ENCODE measurements around the gene SMARCA2.

SMARCA2 gene

DNA sequence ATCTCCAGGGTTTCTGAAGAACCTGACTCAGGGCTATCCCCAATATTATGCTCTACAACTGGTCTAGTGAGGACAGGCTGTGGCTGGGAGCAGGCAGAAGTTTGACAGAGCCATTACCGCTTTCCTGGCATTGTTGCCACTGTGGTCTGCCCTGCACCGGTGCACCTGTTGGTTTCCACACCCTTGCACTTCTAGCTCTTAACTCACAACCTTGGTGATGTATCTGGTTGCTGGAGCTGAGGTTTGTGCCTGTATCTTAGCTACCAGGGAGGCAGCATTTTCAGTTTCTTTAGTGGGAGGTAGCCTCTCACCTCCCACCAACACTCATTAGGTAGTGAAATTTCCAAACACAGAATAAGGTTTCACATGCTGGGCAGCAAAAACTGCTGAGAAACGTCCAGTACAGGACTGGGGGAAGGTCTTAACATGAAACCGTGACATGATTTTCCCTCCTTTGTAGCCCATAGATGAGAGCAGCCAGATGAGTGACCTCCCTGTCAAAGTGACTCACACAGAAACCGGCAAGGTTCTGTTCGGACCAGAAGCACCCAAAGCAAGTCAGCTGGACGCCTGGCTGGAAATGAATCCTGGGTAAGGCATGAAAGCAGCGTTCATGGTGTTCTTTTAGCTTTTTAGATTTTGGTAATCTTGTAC, 57.7 kb downstream of the SMARCA2 start:
- TF ChIP-seq, protein P1, sequence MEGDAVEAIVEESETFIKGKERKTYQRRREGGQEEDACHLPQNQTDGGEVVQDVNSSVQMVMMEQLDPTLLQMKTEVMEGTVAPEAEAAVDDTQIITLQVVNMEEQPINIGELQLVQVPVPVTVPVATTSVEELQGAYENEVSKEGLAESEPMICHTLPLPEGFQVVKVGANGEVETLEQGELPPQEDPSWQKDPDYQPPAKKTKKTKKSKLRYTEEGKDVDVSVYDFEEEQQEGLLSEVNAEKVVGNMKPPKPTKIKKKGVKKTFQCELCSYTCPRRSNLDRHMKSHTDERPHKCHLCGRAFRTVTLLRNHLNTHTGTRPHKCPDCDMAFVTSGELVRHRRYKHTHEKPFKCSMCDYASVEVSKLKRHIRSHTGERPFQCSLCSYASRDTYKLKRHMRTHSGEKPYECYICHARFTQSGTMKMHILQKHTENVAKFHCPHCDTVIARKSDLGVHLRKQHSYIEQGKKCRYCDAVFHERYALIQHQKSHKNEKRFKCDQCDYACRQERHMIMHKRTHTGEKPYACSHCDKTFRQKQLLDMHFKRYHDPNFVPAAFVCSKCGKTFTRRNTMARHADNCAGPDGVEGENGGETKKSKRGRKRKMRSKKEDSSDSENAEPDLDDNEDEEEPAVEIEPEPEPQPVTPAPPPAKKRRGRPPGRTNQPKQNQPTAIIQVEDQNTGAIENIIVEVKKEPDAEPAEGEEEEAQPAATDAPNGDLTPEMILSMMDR (IDR thresholded peaks at IDR 0.05; ENCODE audit: insufficient read depth, low read length, poor library complexity, severe bottlenecking): no peak
- H3K36me3 ChIP-seq (ENCODE audit: control insufficient read depth, insufficient read depth, low read length): peaks cover 31% of the 10 kb centered on the region
- H3K27me3 ChIP-seq (replicated peaks; ENCODE audit: control insufficient read depth, insufficient read depth, low read length): no peaks in the 10 kb centered on the region
- H3K4me3 ChIP-seq (replicated peaks; ENCODE audit: low read depth, low read length): no peak overlapping the region
- DNase-seq (ENCODE audit: extremely low read depth, insufficient read length): no peak

GRCh38 chr9:2082772-2083171, 67.6 kb downstream of the SMARCA2 start:
- no peak for DNase-seq (ENCODE audit: extremely low read depth, insufficient read length)
- TF ChIP-seq, protein P1 (IDR thresholded peaks at IDR 0.05; ENCODE audit: insufficient read depth, low read length, poor library complexity, severe bottlenecking): no peak
- Histone ChIP-seq H3K4me3 (replicated peaks; ENCODE audit: low read depth, low read length) (no peak overlapping the region), H3K27me3 (replicated peaks; ENCODE audit: control insufficient read depth, insufficient read depth, low read length) (no peaks in the 10 kb centered on the region), H3K36me3 (ENCODE audit: control insufficient read depth, insufficient read depth, low read length) (peaks cover 20% of the 10 kb centered on the region)

GRCh38 chr9:2083479-2083878, 68.3 kb downstream of the SMARCA2 start:
- Histone ChIP-seq H3K36me3 (ENCODE audit: control insufficient read depth, insufficient read depth, low read length) (peaks cover 21% of the 10 kb centered on the region), H3K4me3 (replicated peaks; ENCODE audit: low read depth, low read length) (no peak overlapping the region), H3K27me3 (replicated peaks; ENCODE audit: control insufficient read depth, insufficient read depth, low read length) (no peaks in the 10 kb centered on the region)
- DNase-seq (ENCODE audit: extremely low read depth, insufficient read length): no peak
- TF ChIP-seq, protein P1 (IDR thresholded peaks at IDR 0.05; ENCODE audit: insufficient read depth, low read length, poor library complexity, severe bottlenecking): no peak

DNA sequence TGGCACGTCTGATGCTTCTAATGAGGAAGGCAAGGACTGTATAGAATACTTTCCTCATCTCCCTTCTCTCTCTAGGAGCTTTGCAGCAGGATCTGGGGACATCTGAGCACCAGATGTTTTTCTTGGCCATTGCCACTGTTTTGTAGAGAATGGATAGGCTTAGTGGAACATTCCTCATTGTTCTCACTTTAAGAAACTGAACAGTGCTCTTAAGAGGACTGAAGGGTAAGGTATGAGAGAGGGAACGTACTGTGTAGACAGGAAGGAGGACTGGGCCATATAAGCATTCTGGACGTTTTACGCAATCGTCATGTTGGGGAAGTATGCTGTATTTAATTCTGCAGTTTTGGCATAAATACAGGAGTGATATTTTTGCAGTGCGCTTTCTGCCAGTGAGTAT, 70.6 kb downstream of the SMARCA2 start:
- H3K27me3 ChIP-seq (replicated peaks; ENCODE audit: control insufficient read depth, insufficient read depth, low read length): no peaks in the 10 kb centered on the region

DNA sequence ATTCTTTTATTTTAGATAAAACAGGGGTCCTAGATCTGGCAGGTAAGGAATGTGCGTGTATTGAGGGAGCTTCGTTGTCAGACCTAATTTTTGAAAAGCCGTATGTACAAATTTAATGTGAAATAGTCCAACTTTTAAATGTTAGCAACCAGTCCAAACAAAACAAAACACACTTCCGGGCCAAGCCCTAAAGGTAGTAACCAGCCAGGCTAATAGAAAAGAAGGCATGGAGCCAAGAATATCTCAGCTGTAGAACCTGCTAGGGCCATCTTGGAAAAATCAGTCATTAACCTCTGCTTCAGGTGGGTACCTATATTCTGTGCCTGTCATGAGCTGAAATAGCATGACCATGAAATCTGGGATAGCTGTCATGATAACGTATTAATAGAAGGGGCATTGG, 71.0 kb downstream of the SMARCA2 start:
- H3K36me3 ChIP-seq (ENCODE audit: control insufficient read depth, insufficient read depth, low read length): peaks cover 21% of the 10 kb centered on the region
- DNase-seq (ENCODE audit: extremely low read depth, insufficient read length): no peak
- no peak overlapping the region for H3K4me3 ChIP-seq (replicated peaks; ENCODE audit: low read depth, low read length)
- TF ChIP-seq, protein P1 (IDR thresholded peaks at IDR 0.05; ENCODE audit: insufficient read depth, low read length, poor library complexity, severe bottlenecking): no peak
- no peaks in the 10 kb centered on the region for H3K27me3 ChIP-seq (replicated peaks; ENCODE audit: control insufficient read depth, insufficient read depth, low read length)

More for the DNA sequence above, 70.6 kb downstream of the SMARCA2 start:
- peaks cover 21% of the 10 kb centered on the region for H3K36me3 ChIP-seq (ENCODE audit: control insufficient read depth, insufficient read depth, low read length)
- H3K4me3 ChIP-seq (replicated peaks; ENCODE audit: low read depth, low read length): no peak overlapping the region
- TF ChIP-seq, protein P1 (IDR thresholded peaks at IDR 0.05; ENCODE audit: insufficient read depth, low read length, poor library complexity, severe bottlenecking): no peak
- no peak for DNase-seq (ENCODE audit: extremely low read depth, insufficient read length)

- TF ChIP-seq, protein P1 (IDR thresholded peaks at IDR 0.05; ENCODE audit: insufficient read depth, low read length, poor library complexity, severe bottlenecking): no peak
These were observed 71.8 kb downstream of the SMARCA2 start for GRCh38 chr9:2086971-2087370.

More at GRCh38 chr9:2086971-2087370, 71.8 kb downstream of the SMARCA2 start:
- peak; percentile 6 for DNase-seq (ENCODE audit: extremely low read depth, insufficient read length)
- Histone ChIP-seq H3K36me3 (ENCODE audit: control insufficient read depth, insufficient read depth, low read length) (peaks cover 18% of the 10 kb centered on the region), H3K4me3 (replicated peaks; ENCODE audit: low read depth, low read length) (no peak overlapping the region), H3K27me3 (replicated peaks; ENCODE audit: control insufficient read depth, insufficient read depth, low read length) (no peaks in the 10 kb centered on the region)
